ENCODE measurements around the gene CRACR2A.

- no peak for TF ChIP-seq CTCF (IDR thresholded peaks at IDR 0.05)
- no peak for TF ChIP-seq POLR2A (IDR thresholded peaks at IDR 0.05)
Observed at GRCh38 chr12:3607039-3607720, 145.7 kb downstream of the CRACR2A start.
